SJSA1 (cell line): ENCODE measurements around the gene MOB4. TPM values are rescaled to one million over a fixed set of nuclear protein-coding genes. Genes with fewer than 3 reads are reported as not detected.

Experiments
- DNase-seq, 2 experiments: peaks; one replicate each; pipeline ENCODE4 v3.0.0-alpha.2; 2015 to 2020; ENCODE audit warnings: low spot score in 2 of 2, low read depth in 1 of 2
- H3K27ac ChIP-seq: fragments of 250-450 bp; sonication (Bioruptor Pico); 2 replicates; pipeline ENCODE4 v1.5.1; 2020; ENCODE audit warnings: mild to moderate bottlenecking, moderate library complexity
- H3K27me3 ChIP-seq: fragments of 250-450 bp; sonication (Bioruptor Pico); replicated peaks from 2 replicates; pipeline ENCODE4 v1.5.1; 2020; ENCODE audit warnings: mild to moderate bottlenecking, moderate library complexity
- H3K36me3 ChIP-seq: fragments of 250-450 bp; sonication (Bioruptor Pico); 2 replicates; pipeline ENCODE4 v1.5.1; 2020; ENCODE audit warnings: mild to moderate bottlenecking
- H3K4me1 ChIP-seq: fragments of 250-450 bp; sonication (Bioruptor Pico); replicated peaks from 2 replicates; pipeline ENCODE4 v1.6.1; 2021; ENCODE audit warnings: mild to moderate bottlenecking
- H3K4me3 ChIP-seq: fragments of 250-450 bp; sonication (Bioruptor Pico); 2 replicates; pipeline ENCODE4 v1.5.1; 2020; ENCODE audit warnings: mild to moderate bottlenecking
- H3K9me3 ChIP-seq: fragments of 250-450 bp; sonication (Bioruptor Pico); replicated peaks from 2 replicates; pipeline ENCODE4 v1.5.1; 2020; ENCODE audit warnings: mild to moderate bottlenecking
- total RNA-seq: library from RNA; depleted of rRNA; stranded (reverse); fragments of >200 nt; shearing (Covaris generic); gene quantifications from 2 replicates; pipeline ENCODE4 v1.2.3, GENCODE V29; 2014

MOB4 gene
- total RNA-seq, 1 experiment from 2014 or later: 69.8 TPM

DNA sequence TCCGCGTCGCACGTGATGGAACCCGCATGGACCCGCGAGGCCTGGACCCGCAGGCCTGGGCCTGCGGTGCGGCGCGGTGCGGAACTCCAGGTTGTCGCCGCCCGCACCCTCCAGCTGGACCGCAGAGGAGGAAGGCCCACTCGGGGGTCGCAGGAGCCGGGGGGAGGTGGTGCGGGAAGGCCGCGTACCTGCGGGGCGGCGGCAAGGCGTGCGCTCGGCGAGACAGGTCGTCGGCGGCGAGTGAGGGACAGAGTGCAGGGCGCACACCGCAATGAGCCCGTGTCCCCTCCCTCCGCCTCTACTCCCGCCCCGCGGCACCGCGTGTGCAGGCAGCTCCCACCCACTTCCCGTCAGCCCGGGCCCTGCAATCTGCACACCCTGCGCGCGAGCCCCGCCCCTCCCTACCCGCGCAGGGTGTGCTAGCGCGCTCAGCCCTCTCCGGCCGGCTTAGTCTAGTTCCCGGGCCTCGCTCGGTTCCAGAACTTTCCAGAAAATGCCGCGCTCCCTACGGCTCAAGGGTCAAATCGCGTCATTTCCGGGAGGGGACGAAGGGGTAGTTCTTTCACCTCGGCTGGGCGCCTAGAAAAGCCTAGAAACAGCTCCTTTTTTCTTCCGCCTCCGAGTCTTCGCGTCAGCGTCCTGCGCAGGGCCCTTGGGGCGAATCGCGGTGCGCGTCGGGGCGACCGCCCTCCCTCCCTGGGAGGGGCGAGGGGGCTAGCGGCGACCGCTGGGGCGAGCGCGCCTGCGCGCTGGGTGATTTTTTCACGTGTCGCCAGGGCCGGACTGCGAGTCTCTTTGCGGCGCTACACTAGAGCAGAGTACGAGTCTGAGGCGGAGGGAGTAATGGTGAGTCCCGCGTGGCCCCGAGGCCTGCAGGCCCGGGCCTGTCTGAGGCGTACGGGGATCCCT, 16.0 kb upstream of the MOB4 start, which contains the start of the genes HSPD1 and HSPE1:
TSS of gene HSPD1 (minus strand) at position 247 of the 909 bp plus-strand sequence. CDS start 992 bp downstream, outside the sequence.
TSS of gene HSPE1 (plus strand) at position 786 of the 909 bp plus-strand sequence. CDS start at position 844, 58 bp downstream.
- peak; percentile 99 to 100 for DNase-seq
- no peaks in the 10 kb centered on the region for H3K9me3 ChIP-seq
- peak within 1 kb of the TSS; percentile 71 for H3K4me3 ChIP-seq
- H3K27ac ChIP-seq: peak within 1 kb of the TSS; percentile 68
- H3K36me3 ChIP-seq: peaks cover 89% of the 10 kb centered on the region
- peaks cover 32% of the 10 kb centered on the region for H3K4me1 ChIP-seq
- H3K27me3 ChIP-seq: no peaks in the 10 kb centered on the region

DNA sequence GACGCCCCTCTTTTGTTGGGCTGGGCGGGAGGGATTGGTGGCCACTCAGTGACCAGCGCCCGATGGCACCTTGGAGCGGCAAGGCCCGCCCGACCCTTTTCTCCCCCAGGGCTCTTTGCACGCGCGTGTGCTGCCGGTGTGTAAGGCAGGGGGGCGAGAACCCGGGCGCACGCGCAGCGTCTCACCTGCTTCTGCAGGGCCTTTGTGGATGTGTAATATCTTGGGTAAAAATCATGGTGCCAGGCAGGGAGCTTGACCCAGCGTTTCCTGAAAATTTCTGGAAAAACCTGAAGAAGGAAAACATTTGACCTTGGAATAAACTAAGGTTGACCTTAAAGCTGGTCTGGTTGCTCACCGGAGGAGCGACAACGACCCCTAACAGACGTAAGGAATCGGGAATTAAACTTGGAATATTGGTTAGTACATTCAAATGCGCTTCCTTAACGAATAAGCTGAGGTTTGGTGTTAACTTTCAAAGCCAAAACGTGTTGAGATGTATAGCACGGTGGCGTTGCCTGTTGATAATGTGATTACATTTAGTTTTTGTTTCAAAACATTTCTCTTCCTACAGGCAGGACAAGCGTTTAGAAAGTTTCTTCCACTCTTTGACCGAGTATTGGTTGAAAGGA, 15.2 kb upstream of the MOB4 start:
- peaks cover 87% of the 10 kb centered on the region for H3K36me3 ChIP-seq
- peaks cover 32% of the 10 kb centered on the region for H3K4me1 ChIP-seq
- H3K9me3 ChIP-seq: no peaks in the 10 kb centered on the region
- DNase-seq: peak in 1 of 2 experiments; percentile 35
- H3K27me3 ChIP-seq: no peaks in the 10 kb centered on the region
- H3K4me3 ChIP-seq: peak overlapping the region; percentile 71
- peak overlapping the region; percentile 68 for H3K27ac ChIP-seq

DNA sequence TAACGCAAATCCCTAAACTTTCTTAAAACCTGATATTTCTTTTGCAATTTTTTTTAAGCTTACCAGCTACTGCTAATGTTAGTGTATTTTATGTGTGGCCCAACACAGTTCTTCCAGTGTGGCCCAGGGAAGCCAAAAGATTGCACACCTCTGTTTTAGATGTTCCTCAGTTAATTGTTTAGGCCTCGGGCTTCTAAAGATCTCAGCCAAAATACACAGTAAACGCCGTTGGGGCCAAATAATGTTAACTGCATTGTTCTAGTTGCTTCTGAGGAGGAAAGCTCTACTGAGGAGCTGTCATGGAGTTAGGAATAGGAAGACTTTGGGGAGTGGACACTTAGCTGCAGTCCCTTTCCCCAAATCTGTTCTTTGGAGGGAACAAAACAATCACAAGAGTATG, 13.7 kb upstream of the MOB4 start:
- DNase-seq: no peak
- no peaks in the 10 kb centered on the region for H3K27me3 ChIP-seq
- H3K36me3 ChIP-seq: peaks cover 80% of the 10 kb centered on the region
- H3K4me1 ChIP-seq: peaks cover 27% of the 10 kb centered on the region
- H3K4me3 ChIP-seq: no peak overlapping the region
- H3K27ac ChIP-seq: no peak overlapping the region
- H3K9me3 ChIP-seq: no peaks in the 10 kb centered on the region

GRCh38 chr2:197502685-197503084, 13.2 kb upstream of the MOB4 start:
- H3K36me3 ChIP-seq: peaks cover 75% of the 10 kb centered on the region
- DNase-seq: no peak
- no peaks in the 10 kb centered on the region for H3K9me3 ChIP-seq
- H3K27ac ChIP-seq: no peak overlapping the region
- H3K4me1 ChIP-seq: peaks cover 22% of the 10 kb centered on the region
- H3K27me3 ChIP-seq: no peaks in the 10 kb centered on the region
- no peak overlapping the region for H3K4me3 ChIP-seq

DNA sequence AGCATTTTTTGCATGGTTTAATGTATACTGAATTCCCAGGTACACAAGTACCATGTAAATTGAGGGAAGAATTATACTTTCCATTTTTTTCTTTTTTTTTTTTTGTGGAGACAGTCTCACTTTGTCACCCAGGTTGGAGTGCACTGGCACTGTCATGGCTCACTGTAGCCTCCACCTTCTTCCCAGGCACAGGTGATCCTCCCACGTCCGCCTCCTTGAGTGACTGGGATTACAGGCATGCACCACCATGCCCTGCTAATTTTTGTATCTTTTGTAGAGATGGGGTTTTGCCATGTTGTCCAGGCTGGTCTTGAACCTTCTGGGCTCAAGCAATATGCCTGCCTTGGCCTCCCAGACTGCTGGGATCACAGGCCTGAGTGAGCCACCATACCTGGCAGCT, 11.9 kb upstream of the MOB4 start:
- no peaks in the 10 kb centered on the region for H3K27me3 ChIP-seq
- no peak overlapping the region for H3K4me3 ChIP-seq
- H3K9me3 ChIP-seq: no peaks in the 10 kb centered on the region
- no peak for DNase-seq
- H3K27ac ChIP-seq: no peak overlapping the region
- H3K36me3 ChIP-seq: peaks cover 66% of the 10 kb centered on the region
- H3K4me1 ChIP-seq: peaks cover 11% of the 10 kb centered on the region

DNA sequence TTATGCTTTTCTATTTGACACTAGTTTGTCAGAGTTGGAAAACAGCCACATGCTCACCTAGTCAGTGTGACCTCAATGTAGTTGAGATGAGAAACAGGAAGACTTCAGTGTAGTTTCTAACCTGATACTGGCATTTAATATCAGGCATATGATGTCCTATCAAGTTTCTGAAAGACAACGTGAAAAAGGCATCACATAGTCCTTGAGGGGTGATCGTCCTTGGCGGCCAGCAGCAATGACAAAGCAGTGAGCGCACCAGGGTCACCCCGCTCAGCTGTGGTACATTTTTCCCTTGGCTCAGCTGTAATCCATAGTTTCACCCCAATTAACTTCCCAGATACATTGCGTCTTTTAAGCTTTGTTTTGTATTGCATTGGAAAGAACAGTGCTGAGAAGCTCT, 11.4 kb upstream of the MOB4 start:
- Histone ChIP-seq H3K36me3 (peaks cover 61% of the 10 kb centered on the region), H3K27me3 (no peaks in the 10 kb centered on the region), H3K4me3 (no peak overlapping the region), H3K27ac (no peak overlapping the region), H3K9me3 (no peaks in the 10 kb centered on the region), H3K4me1 (peaks cover 11% of the 10 kb centered on the region)
- no peak for DNase-seq

- Histone ChIP-seq H3K4me3 (no peak overlapping the region), H3K27me3 (no peaks in the 10 kb centered on the region), H3K9me3 (no peaks in the 10 kb centered on the region), H3K27ac (no peak overlapping the region), H3K4me1 (peaks cover 7% of the 10 kb centered on the region), H3K36me3 (peaks cover 50% of the 10 kb centered on the region)
- no peak for DNase-seq
Observed at GRCh38 chr2:197506658-197507057, 9.2 kb upstream of the MOB4 start.

DNA sequence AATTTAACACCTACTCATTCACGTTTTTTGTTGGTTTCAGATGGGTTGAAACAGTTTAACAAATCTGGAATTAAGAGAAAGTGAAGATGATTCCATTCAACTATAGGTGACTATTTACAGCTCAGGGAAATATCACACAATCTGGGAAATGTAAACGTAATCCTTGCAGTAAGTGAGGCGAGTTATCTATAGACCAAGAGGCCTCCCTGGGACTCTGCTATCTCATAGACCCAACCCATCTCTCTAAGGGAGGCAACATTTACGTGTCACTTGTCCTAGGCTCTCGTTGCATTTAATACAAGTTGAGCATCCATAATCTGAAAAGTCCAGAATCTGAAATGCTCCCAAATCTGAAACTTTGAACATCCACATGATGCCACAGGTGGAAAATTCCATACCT, 2.0 kb upstream of the MOB4 start:
- DNase-seq: no peak
- H3K4me1 ChIP-seq: peaks cover 10% of the 10 kb centered on the region

DNA sequence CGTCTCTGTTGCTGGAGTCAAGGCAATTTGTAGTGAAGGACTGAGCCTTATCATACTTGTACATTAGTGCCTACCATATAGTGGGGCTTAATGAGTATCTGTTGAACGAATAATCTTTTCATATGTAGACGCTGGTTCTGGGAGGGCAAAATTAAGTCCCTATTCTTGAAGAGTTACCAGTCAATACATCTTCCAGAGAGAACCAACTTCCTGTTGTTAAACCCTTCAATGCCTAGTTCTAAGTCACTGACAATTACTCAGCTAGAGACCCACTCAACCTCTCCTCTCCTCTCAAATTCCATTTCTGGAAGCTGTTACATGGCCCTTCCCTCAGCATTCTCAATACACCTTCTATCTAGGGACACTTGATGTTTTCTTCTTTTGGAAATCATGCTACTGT, 1.1 kb upstream of the MOB4 start:
- H3K4me1 ChIP-seq: peaks cover 10% of the 10 kb centered on the region
- H3K27ac ChIP-seq: peak overlapping the region; percentile 25; the same call in 1 of the 2 replicates
- peaks cover 6% of the 10 kb centered on the region for H3K36me3 ChIP-seq
- DNase-seq: no peak
- H3K9me3 ChIP-seq: no peaks in the 10 kb centered on the region
- H3K27me3 ChIP-seq: no peaks in the 10 kb centered on the region
- no peak overlapping the region; the same call in 1 of the 2 replicates for H3K4me3 ChIP-seq

More for the DNA sequence above, 2.0 kb upstream of the MOB4 start:
- H3K9me3 ChIP-seq: no peaks in the 10 kb centered on the region
- H3K36me3 ChIP-seq: peaks cover 6% of the 10 kb centered on the region
- H3K4me3 ChIP-seq: no peak overlapping the region
- H3K27me3 ChIP-seq: no peaks in the 10 kb centered on the region
- H3K27ac ChIP-seq: no peak overlapping the region

GRCh38 chr2:197515315-197515738, 539 bp upstream of the MOB4 start:
- no peak for DNase-seq
- Histone ChIP-seq H3K27me3 (no peaks in the 10 kb centered on the region), H3K36me3 (peaks cover 6% of the 10 kb centered on the region), H3K9me3 (no peaks in the 10 kb centered on the region), H3K4me1 (peaks cover 10% of the 10 kb centered on the region), H3K4me3 (peak overlapping the region; percentile 84), H3K27ac (peak overlapping the region; percentile 25)

GRCh38 chr2:197516393-197516761, 511 bp downstream of the MOB4 start:
- H3K4me1 ChIP-seq: peaks cover 10% of the 10 kb centered on the region
- peak overlapping the region; percentile 53 for H3K27ac ChIP-seq
- H3K4me3 ChIP-seq: peak overlapping the region; percentile 84
- peaks cover 6% of the 10 kb centered on the region for H3K36me3 ChIP-seq
- peak in 1 of 2 experiments; percentile 44 for DNase-seq
- H3K9me3 ChIP-seq: no peaks in the 10 kb centered on the region
- no peaks in the 10 kb centered on the region for H3K27me3 ChIP-seq

DNA sequence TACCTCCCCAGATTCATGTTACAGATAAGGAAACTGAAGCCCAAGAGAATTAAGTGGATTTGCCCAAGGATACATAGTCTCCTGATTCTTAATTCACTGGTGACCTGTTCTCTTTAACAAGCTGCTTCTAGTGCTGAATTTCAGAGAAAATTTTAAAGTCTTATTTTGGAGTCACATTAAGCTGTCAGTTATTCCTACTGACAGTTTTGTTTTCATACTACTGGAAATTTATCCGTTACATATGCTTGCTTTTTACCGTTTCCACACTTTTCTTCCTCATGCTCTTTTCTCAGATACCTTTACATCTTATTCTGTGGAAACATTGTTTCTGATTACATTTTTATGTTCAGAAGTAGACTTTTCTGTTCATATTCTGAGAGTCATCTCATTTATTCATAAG, 1.3 kb downstream of the MOB4 start:
- no peak overlapping the region for H3K27ac ChIP-seq
- H3K4me3 ChIP-seq: peak overlapping the region; percentile 84
- H3K4me1 ChIP-seq: peaks cover 10% of the 10 kb centered on the region
- DNase-seq: no peak
- peaks cover 6% of the 10 kb centered on the region for H3K36me3 ChIP-seq
- H3K9me3 ChIP-seq: no peaks in the 10 kb centered on the region
- H3K27me3 ChIP-seq: no peaks in the 10 kb centered on the region

DNA sequence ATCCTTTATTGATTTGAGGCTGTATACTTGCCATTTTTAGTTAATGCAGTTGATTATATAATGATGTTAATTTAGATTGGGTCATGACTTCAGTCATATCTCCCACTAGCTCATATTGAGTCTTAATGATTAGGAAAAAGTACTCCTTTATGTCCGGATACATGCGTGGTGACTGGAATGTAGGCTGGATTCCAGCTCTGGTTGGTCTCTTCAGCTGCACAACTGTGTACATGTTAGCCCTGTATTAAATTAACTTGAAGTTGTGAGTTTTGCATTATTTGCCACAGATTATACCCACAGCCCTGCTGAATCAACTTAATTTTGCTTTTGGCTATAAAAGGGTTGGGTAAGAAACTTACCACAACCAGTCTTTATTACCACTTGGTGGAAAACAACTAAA, 22.5 kb downstream of the MOB4 start:
- peaks cover 71% of the 10 kb centered on the region for H3K36me3 ChIP-seq
- no peak for DNase-seq
- no peak overlapping the region for H3K4me3 ChIP-seq
- H3K9me3 ChIP-seq: no peaks in the 10 kb centered on the region
- no peaks in the 10 kb centered on the region for H3K4me1 ChIP-seq
- no peaks in the 10 kb centered on the region for H3K27me3 ChIP-seq
- no peak overlapping the region for H3K27ac ChIP-seq

DNA sequence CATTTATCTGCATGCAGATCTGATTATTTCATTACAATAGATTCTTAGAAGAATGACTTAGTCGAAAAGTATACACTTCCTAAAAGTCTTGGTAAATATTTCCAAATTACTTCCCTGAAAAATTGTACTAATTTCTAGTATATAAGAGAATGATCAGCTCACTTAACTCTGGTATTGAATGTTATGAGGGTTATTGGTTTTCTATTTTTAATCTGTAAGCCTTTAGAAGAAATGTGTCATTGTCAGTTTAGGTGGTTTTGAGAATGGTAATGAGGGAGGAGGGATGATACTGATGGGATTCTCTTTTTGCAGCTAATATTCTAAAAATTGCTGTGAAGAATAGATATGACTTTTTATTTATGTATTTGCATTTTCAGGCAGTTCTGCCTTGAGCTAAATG, 23.9 kb downstream of the MOB4 start:
- Histone ChIP-seq H3K4me1 (no peaks in the 10 kb centered on the region), H3K27ac (no peak overlapping the region), H3K27me3 (no peaks in the 10 kb centered on the region), H3K36me3 (peaks cover 80% of the 10 kb centered on the region), H3K4me3 (no peak overlapping the region), H3K9me3 (no peaks in the 10 kb centered on the region)
- DNase-seq: no peak
